ENCODE measurements around the gene HARS1.
"Not testable (repeated sequence)": the region's sequence is repeated elsewhere in the genome, so short reads cannot be mapped to it uniquely, and the experiment has no call there.

Gene HARS1

GRCh38 chr5:140672455-140673186 is 18.5 kb downstream of the HARS1 start:
- H3K36me3 ChIP-seq, result peaks cover 46 to 97% (median 73%) of the 10 kb centered on the region in 3 donors
- intact Hi-C loops (cut with DNase I; ENCODE audit: low total_unique reads), result no loop called here
- DNase-seq, result no peak
- no peaks in the 10 kb centered on the region for H3K9me3 ChIP-seq
- H3K27ac ChIP-seq, result no peak overlapping the region
- TF ChIP-seq CTCF (IDR thresholded peaks at IDR 0.05), result no peak
- no peaks in the 10 kb centered on the region for H3K27me3 ChIP-seq
- peaks cover 0 to 6% (median under 1%) of the 10 kb centered on the region in 4 donors for H3K4me1 ChIP-seq
- peak overlapping the region in 1 of 2 donors; percentile 13 for H3K4me3 ChIP-seq

- no peak overlapping the region for H3K27ac ChIP-seq
- H3K36me3 ChIP-seq, result peaks cover 36 to 91% (median 63%) of the 10 kb centered on the region in 3 donors
- no peaks in the 10 kb centered on the region for H3K27me3 ChIP-seq
- intact Hi-C loops (cut with DNase I; ENCODE audit: low total_unique reads), result no loop called here
- no peak overlapping the region for H3K4me3 ChIP-seq
- no peaks in the 10 kb centered on the region for H3K9me3 ChIP-seq
- DNase-seq, result no peak
- TF ChIP-seq CTCF (IDR thresholded peaks at IDR 0.05), result no peak
- H3K4me1 ChIP-seq, result peaks cover 0 to 8% (median 4%) of the 10 kb centered on the region in 4 donors
These were observed 19.6 kb downstream of the HARS1 start for GRCh38 chr5:140671472-140672125.

- not testable (repeated sequence) for H3K9me3 ChIP-seq
These were observed 20.1 kb downstream of the HARS1 start for GRCh38 chr5:140671035-140671434.

GRCh38 chr5:140664359-140665119 is 26.6 kb downstream of the HARS1 start, which contains the start of gene WDR55:
Gene WDR55 (plus strand): TSS chr5:140664904. CDS start chr5:140664913, 9 bp downstream.
- Histone ChIP-seq H3K27me3 (no peaks in the 10 kb centered on the region), H3K4me3 (peak within 1 kb of the TSS; percentile 81 to 82), H3K9me3 (no peaks in the 10 kb centered on the region), H3K4me1 (peaks cover 0 to 29% (median 17%) of the 10 kb centered on the region in 4 donors), H3K36me3 (peaks cover 41 to 59% (median 53%) of the 10 kb centered on the region in 3 donors), H3K27ac (peak within 1 kb of the TSS; percentile 84 to 90)
- intact Hi-C loops (cut with DNase I; ENCODE audit: low total_unique reads), result no loop called here
- DNase-seq, result peak; percentile 97 to 98
- TF ChIP-seq CTCF (IDR thresholded peaks at IDR 0.05), result no peak

More at GRCh38 chr5:140671035-140671434, 20.1 kb downstream of the HARS1 start:
- H3K27me3 ChIP-seq; H3K27ac ChIP-seq; intact Hi-C loops (cut with DNase I; ENCODE audit: low total_unique reads); H3K4me3 ChIP-seq; DNase-seq: not testable (repeated sequence)
- Histone ChIP-seq H3K36me3 (peaks cover 30 to 86% (median 57%) of the 10 kb centered on the region in 3 donors), H3K4me1 (peaks cover 0 to 14% (median 9%) of the 10 kb centered on the region in 4 donors)

GRCh38 chr5:140664030-140664358 is 27.2 kb downstream of the HARS1 start:
- DNase-seq, result no peak
- intact Hi-C loops (cut with DNase I; ENCODE audit: low total_unique reads), result no loop called here

GRCh38 chr5:140660371-140660770 is 30.8 kb downstream of the HARS1 start:
- H3K4me1 ChIP-seq; H3K27me3 ChIP-seq; DNase-seq; H3K27ac ChIP-seq; H3K4me3 ChIP-seq; H3K9me3 ChIP-seq; intact Hi-C loops (cut with DNase I; ENCODE audit: low total_unique reads): not testable (repeated sequence)
- peaks cover 72 to 77% (median 77%) of the 10 kb centered on the region in 3 donors for H3K36me3 ChIP-seq

More at GRCh38 chr5:140664030-140664358, 27.2 kb downstream of the HARS1 start:
- H3K4me3 ChIP-seq, result peak overlapping the region; percentile 81 to 82
- no peaks in the 10 kb centered on the region for H3K9me3 ChIP-seq
- H3K27ac ChIP-seq, result peak overlapping the region; percentile 84 to 90
- peaks cover 41 to 59% (median 53%) of the 10 kb centered on the region in 3 donors for H3K36me3 ChIP-seq
- no peak for TF ChIP-seq CTCF (IDR thresholded peaks at IDR 0.05)
- H3K4me1 ChIP-seq, result peaks cover 0 to 29% (median 17%) of the 10 kb centered on the region in 4 donors
- no peaks in the 10 kb centered on the region for H3K27me3 ChIP-seq

All from tibial artery (tissue), 4 donors.